Vagina (tissue), 2 donors: Measurements from ENCODE around the gene FLT1. TPM values are rescaled to one million over a fixed set of nuclear protein-coding genes. Genes with fewer than 3 reads are reported as not detected.

ENCODE experiments used
- DNase-seq, 2 donors: peaks; one replicate each; pipeline ENCODE4 v3.0.0-alpha.2; 2017; ENCODE audit errors: extremely low spot score in 2 of 2
- H3K27ac ChIP-seq: fragments of 200-600 bp; sonication (generic); one replicate; pipeline ENCODE4 v1.5.1; 2019
- H3K27me3 ChIP-seq: fragments of 200-600 bp; sonication (generic); one replicate; pipeline ENCODE4 v1.5.1; 2019
- H3K36me3 ChIP-seq, 2 donors: fragments of 200-600 bp; sonication (generic); one replicate each; pipeline ENCODE4 v1.5.1; 2017 to 2019
- H3K4me1 ChIP-seq: fragments of 200-600 bp; sonication (generic); one replicate; pipeline ENCODE4 v1.5.1; 2019
- H3K4me3 ChIP-seq, 2 donors: fragments of 200-600 bp; sonication (generic); 1 replicate in 1 of 2; 2 replicates in 1 of 2; pipeline ENCODE4 v1.5.1; 2016 to 2019
- H3K9me3 ChIP-seq: fragments of 200-600 bp; sonication (generic); one replicate; pipeline ENCODE4 v1.5.1; 2019
- POLR2A ChIP-seq, 2 donors: fragments of 450-650 bp; IDR thresholded peaks; one replicate each; pipeline ENCODE4 v1.6.1; 2017; ENCODE audit warnings: antibody characterized with exemption in 2 of 2, mild to moderate bottlenecking in 2 of 2, moderate library complexity in 2 of 2
- POLR2AphosphoS5 ChIP-seq, 2 donors: sonication (generic); formaldehyde crosslinking; IDR thresholded peaks; one replicate each; pipeline ENCODE4 v1.9.0; 2017; ENCODE audit warnings: antibody characterized with exemption in 2 of 2, mild to moderate bottlenecking in 2 of 2, low read depth in 1 of 2; ENCODE audit not compliant: insufficient read depth in 1 of 2
- intact Hi-C: fragments of 100-400 bp; cut with DNase I; formaldehyde crosslinking; loops from one replicate; pipeline ENCODE4 v1.15.1; 2023
- total RNA-seq: library from RNA; depleted of rRNA; stranded (reverse); fragments of >200 nt; gene quantifications from one replicate; pipeline ENCODE4 v1.2.3, GENCODE V29; 2016
- TF ChIP-seq, protein P1 (sequence below), 3 experiments: fragments of 450-650 bp in 2 of 3; fragments of 200-600 bp in 1 of 3; sonication (generic) in 1 of 3; IDR thresholded peaks; one replicate each; pipeline ENCODE4 v1.5.1; 2017 to 2019; ENCODE audit warnings: antibody characterized with exemption in 3 of 3, mild to moderate bottlenecking in 2 of 3, moderate library complexity in 2 of 3

Gene FLT1
- total RNA-seq, 1 donor from 2014 or later = 18.9 TPM

DNA sequence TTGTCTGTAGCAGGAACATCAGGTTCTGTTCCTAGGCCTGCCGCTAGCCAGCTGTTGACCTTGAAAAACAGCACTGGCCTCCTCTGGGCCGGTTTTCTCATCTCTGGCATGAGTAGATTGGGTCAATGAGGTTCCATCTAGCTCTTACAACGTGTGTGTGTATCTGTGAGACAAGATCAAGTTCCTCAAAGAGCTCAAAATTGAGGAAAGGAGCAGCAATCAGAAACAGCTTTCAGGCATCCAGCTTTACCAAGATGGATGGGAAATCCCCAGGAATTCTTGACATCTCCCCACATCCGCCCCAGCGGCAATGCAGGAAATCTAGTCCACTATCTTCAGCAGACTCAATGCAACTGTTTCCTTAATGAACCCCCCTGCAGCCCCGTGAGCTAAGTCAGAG, 4.9 kb downstream of the FLT1 start:
- Histone ChIP-seq H3K4me1 (peaks cover 17% of the 10 kb centered on the region), H3K36me3 (no peaks in the 10 kb centered on the region), H3K4me3 (no peak overlapping the region), H3K27me3 (no peaks in the 10 kb centered on the region), H3K27ac (no peak overlapping the region), H3K9me3 (no peaks in the 10 kb centered on the region)
- intact Hi-C loops = no loop called here
- DNase-seq = no peak
- TF ChIP-seq, protein P1, sequence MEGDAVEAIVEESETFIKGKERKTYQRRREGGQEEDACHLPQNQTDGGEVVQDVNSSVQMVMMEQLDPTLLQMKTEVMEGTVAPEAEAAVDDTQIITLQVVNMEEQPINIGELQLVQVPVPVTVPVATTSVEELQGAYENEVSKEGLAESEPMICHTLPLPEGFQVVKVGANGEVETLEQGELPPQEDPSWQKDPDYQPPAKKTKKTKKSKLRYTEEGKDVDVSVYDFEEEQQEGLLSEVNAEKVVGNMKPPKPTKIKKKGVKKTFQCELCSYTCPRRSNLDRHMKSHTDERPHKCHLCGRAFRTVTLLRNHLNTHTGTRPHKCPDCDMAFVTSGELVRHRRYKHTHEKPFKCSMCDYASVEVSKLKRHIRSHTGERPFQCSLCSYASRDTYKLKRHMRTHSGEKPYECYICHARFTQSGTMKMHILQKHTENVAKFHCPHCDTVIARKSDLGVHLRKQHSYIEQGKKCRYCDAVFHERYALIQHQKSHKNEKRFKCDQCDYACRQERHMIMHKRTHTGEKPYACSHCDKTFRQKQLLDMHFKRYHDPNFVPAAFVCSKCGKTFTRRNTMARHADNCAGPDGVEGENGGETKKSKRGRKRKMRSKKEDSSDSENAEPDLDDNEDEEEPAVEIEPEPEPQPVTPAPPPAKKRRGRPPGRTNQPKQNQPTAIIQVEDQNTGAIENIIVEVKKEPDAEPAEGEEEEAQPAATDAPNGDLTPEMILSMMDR (IDR thresholded peaks at IDR 0.05) = no peak
- TF ChIP-seq POLR2AphosphoS5 (IDR thresholded peaks at IDR 0.05; ENCODE audit: insufficient read depth in 1 of 2, low read depth in 1 of 2) (no peak), POLR2A (IDR thresholded peaks at IDR 0.05) (no peak)

DNA sequence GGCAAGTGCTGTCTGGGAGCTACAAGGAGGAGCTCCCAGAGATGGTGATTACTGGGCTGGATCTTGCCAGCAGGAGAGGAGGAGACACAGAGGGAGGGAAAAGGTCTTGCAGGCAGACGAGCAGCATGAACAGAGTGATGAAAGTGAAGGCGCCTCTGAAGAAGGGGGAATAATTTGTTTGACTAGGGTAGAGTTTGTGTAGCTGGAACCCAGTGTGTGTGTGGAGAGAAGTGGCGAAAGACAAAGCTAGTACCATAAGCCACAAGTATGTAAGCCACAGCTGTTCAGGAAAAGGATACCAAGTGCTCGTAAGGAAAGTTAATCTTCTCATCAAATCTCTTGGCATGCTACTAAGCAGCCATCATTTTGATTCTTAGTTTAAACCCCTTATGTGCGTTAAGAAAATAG, 5.4 kb downstream of the FLT1 start:
- H3K27ac ChIP-seq = no peak overlapping the region
- no peak for DNase-seq
- H3K9me3 ChIP-seq = no peaks in the 10 kb centered on the region
- intact Hi-C loops = no loop called here
- TF ChIP-seq, protein P1 (IDR thresholded peaks at IDR 0.05) = no peak
- TF ChIP-seq POLR2A (IDR thresholded peaks at IDR 0.05) = no peak
- no peak for TF ChIP-seq POLR2AphosphoS5 (IDR thresholded peaks at IDR 0.05; ENCODE audit: insufficient read depth in 1 of 2, low read depth in 1 of 2)
- H3K36me3 ChIP-seq = no peaks in the 10 kb centered on the region
- no peak overlapping the region for H3K4me3 ChIP-seq
- H3K4me1 ChIP-seq = peaks cover 11% of the 10 kb centered on the region
- H3K27me3 ChIP-seq = no peaks in the 10 kb centered on the region

DNA sequence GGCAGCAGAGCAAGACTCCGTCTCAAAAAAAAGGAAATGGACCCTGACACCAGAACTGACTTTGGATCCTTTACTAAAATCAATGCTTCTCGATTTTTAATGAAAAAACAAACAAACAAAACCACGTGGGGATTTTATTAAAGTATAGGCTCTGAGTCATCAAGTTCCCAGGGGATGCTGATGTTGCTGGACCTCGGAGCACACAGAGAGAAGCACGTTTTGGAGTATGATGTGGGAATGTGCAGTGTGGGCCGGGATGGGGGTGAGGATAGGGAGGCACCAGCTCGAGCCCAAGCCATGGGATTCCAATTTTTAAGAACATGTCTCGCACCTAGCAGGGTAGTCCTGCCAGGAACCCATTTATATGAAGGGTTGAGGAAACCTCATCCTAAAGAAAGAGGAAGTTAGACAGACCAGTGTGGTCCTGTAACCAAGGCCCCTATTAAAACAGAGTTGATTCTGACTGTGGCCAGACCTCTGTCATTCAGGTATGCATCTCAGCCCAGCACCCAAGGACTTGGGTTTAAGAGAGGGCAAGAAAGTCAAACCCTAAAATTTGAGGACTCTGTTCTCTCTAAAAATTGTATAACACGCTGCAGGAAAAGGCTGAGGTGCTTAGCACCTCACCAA, 6.4 kb downstream of the FLT1 start:
- peaks cover under 1% of the 10 kb centered on the region for H3K4me1 ChIP-seq
- no peaks in the 10 kb centered on the region for H3K27me3 ChIP-seq
- intact Hi-C loops = no loop called here
- H3K27ac ChIP-seq = no peak overlapping the region
- TF ChIP-seq POLR2A (IDR thresholded peaks at IDR 0.05) = no peak
- DNase-seq = no peak
- H3K9me3 ChIP-seq = no peaks in the 10 kb centered on the region
- H3K4me3 ChIP-seq = no peak overlapping the region
- H3K36me3 ChIP-seq = no peaks in the 10 kb centered on the region

DNA sequence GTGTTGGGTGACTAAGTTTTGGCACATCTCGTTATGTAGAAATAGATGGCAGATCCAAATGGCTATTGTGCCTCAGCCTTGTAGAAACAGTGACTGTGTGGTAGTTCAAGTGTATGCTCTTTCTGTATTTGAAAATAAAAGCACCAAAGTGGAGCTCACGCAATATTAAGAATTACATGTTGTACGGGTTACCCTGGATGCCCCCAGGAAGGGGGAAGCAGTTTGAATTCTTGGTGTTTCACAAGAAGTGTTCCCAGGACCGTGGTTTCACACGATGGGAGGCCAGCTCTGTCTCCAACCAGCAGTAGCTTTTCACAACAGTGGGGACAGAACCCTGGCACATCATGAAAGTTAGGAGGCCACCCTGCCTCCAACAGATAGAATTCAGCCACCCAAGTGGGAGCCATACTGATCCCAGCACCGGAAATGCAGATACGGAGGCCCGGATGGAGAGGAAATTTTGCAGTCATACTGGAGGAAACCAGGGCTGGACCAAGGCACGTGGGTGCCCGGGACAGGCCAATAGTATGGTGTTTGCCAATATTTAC, 8.9 kb downstream of the FLT1 start:
- no peak overlapping the region for H3K27ac ChIP-seq
- no peaks in the 10 kb centered on the region for H3K27me3 ChIP-seq
- no peaks in the 10 kb centered on the region for H3K36me3 ChIP-seq
- intact Hi-C loops = no loop called here
- TF ChIP-seq POLR2A (IDR thresholded peaks at IDR 0.05) (no peak), POLR2AphosphoS5 (IDR thresholded peaks at IDR 0.05; ENCODE audit: insufficient read depth in 1 of 2, low read depth in 1 of 2) (no peak)
- TF ChIP-seq, protein P1 (IDR thresholded peaks at IDR 0.05) = no peak
- H3K4me1 ChIP-seq = no peaks in the 10 kb centered on the region
- DNase-seq = no peak
- no peak overlapping the region for H3K4me3 ChIP-seq
- H3K9me3 ChIP-seq = no peaks in the 10 kb centered on the region

DNA sequence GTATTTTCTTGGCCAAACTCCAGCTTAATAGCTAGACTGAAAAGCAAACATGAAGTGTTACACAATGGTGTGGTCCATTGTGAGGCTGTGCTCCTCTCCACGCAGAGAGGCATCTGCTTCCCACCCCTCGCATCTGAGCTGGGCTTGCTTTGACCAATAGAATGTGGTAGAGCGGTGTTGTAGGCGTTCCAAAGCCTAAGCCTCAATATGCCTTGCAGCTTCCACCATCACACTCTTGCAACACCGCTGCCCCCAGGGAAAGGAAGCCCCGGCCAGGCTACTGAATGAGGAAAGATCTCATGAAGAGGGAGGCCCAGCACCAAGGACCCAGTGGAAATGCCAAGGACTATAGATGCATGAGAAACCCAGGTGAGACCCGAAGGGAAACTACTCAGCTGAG, 9.4 kb downstream of the FLT1 start:
- DNase-seq = no peak
- H3K4me1 ChIP-seq = no peaks in the 10 kb centered on the region

More for the DNA sequence above, 9.4 kb downstream of the FLT1 start:
- Histone ChIP-seq H3K27ac (no peak overlapping the region), H3K27me3 (no peaks in the 10 kb centered on the region), H3K36me3 (no peaks in the 10 kb centered on the region), H3K4me3 (no peak overlapping the region), H3K9me3 (no peaks in the 10 kb centered on the region)
- no peak for TF ChIP-seq POLR2AphosphoS5 (IDR thresholded peaks at IDR 0.05; ENCODE audit: insufficient read depth in 1 of 2, low read depth in 1 of 2)
- TF ChIP-seq POLR2A (IDR thresholded peaks at IDR 0.05) = no peak
- TF ChIP-seq, protein P1 (IDR thresholded peaks at IDR 0.05) = no peak
- intact Hi-C loops = no loop called here
